HG03342 (cell line): Measurements from ENCODE around the gene RNFT2.

ENCODE experiments used
- ATAC-seq: cut with Tn5 transposase; IDR thresholded peaks from one replicate; pipeline ENCODE4 v1.9.1; 2021; ENCODE audit warnings: mild to moderate bottlenecking, moderate library complexity; ENCODE audit not compliant: unreplicated experiment

The RNFT2 gene

DNA sequence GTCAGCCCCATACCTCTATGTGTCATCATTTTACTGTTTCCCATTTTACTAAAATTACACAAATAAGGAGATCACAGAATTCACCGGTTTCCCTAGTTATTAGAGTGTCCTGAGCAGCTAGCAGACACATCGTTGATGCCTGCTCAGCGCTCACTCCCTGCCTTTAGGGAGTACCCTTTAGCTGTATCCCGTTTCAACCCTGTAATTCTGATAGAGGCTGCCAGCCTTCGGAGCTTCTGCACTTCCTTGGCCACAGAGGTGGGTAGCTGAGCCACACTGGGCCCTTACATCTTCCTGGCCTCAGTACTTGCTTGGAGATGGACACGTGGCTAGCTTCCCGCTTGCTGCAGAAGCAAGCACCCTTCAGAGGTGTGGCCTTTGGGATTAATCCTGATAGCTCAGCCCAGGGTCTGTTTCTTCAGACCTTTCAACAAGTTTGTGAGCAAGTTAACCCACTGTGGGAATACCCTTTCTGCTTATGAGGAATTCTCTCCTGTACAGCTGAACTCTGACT is 158.4 kb downstream of the RNFT2 start:
- ATAC-seq, result no peak

DNA sequence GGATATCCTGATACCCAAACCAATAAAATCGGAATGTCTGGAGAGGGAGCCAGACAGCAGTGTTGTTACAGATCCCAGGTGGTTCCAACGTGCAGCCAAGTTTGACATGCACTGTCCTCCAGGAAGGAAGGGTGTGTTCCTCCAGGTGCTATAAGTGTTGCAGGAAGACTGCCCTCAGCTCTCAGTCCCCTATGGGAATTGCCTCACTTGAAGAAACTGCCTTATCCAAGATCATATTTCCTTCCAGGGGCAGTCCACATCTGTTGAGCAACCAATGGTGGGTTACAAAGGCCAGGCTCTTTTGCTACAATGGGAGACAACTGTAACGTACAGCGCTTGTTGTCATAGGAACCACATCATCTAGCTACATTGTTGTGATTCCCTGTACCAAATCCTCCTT is 159.4 kb downstream of the RNFT2 start:
- ATAC-seq, result no peak

- ATAC-seq, result no peak
Measured at GRCh38 chr12:116898669-116899068, 160.6 kb downstream of the RNFT2 start.

GRCh38 chr12:116901612-116902011 is 163.5 kb downstream of the RNFT2 start:
- ATAC-seq, result no peak
